ENCODE data around the gene COPS4.

Gene COPS4

GRCh38 chr4:83121246-83121645 lies 86.3 kb downstream of the COPS4 start:
- DNase-seq (no peak), ATAC-seq (no peak)

- DNase-seq (no peak), ATAC-seq (no peak)
These were observed 89.3 kb downstream of the COPS4 start for GRCh38 chr4:83124111-83124780.

All from stimulated activated naive CD8-positive, alpha-beta T cell treated with anti-CD3 and anti-CD28 coated beads, Interleukin-15, Interleukin-2, amounts not matched to agents 100 U/mL and 50 U/mL, for 24 hours (primary cell).